NCI-H2171 (cell line): ENCODE results near the gene STK11.

Experiments used
- DNase-seq: peaks from one replicate; lab custom pipeline; 2025; lab: John Stamatoyannopoulos, UW

The STK11 gene

GRCh38 chr19:1262623-1263123 lies 57.1 kb downstream of the STK11 start:
- DNase-seq, result no peak

DNA sequence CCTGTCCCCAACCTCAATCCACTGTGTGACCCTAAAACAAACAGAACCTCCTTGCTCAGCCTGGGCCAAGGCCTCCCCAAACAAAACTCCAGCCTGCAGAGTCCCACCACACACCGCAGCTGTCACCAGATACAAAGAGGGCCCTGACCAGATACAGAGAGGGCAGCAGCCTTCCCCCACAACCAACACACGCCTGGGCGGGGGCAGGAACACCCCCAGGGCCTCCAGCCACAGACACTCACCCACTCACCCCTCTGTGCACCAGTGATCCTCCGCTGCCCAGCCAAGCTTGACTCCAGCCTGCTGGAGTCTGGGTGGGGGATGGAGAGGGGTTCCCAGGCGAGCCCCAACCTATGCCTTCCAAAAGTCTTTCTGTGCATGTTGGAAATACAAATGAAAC lies 57.6 kb downstream of the STK11 start:
- no peak for DNase-seq

DNA sequence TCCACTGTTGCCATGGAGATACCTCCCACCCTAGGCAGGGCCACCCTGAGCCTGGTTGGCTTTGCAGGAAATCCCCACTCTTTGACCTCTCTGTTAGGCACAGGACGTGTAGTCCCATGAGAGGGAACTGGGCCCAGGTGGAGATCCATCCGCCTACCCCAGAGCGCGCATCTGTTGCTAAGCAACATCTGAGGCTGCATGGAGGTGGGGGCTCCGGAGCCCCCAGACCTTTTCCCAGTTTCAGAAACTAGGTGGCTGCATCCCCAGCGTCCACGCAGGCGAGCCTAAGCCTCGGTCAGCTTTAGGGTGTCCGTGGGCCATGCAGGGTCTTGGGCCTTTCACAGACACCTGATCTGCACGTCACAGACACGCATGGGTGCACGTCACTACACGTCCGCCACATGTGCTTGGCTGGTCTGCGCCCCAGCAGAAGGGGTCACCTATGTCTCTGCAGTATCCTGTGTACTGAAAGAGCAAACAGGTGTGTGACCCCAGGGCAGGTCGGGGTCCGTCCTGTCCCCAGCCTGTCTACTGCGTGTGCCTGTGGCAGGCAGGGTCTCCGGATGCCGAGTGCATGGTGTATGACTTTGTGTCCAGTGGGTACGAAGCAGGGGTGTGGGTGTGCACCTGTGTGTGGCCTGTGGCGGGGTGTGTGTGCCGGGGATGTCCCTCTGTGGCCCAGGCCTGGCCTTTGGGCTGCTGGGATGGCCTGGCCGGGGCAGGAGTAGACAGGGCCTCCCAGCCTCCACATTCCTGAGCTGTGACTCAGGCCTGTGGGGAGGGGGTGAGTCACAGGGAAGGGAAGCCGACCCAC lies 59.4 kb downstream of the STK11 start:
- DNase-seq, result no peak

DNA sequence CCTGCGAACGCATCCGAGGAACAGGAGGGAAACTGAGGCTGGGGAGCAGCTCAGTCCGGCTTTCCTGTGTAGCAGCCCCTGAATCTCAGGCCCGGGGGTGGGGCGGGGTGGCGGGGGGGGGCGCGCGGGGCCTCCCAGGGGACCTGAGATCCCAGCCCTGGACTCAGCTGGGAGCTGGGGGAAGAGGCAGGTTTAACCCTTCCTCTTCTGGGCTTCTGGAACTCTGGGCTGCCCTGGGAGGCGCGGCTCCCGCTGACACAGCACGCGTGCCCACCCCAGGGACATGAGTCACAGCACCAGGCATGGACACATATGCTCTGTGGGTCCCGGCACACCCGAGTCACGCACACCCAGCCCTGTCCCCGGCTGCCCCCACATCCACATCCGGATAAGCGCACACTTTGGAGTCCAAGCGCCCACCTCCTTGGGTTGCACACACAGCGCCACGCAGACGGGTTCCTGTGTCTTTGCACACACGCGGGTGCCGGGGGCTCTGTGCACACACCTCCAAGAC lies 60.1 kb downstream of the STK11 start:
- no peak for DNase-seq

GRCh38 chr19:1266129-1266915 lies 60.7 kb downstream of the STK11 start:
- DNase-seq, result no peak

- DNase-seq, result no peak
Observed at GRCh38 chr19:1266916-1267476, 61.4 kb downstream of the STK11 start.

GRCh38 chr19:1267477-1268225 lies 62.1 kb downstream of the STK11 start:
- DNase-seq, result no peak

DNA sequence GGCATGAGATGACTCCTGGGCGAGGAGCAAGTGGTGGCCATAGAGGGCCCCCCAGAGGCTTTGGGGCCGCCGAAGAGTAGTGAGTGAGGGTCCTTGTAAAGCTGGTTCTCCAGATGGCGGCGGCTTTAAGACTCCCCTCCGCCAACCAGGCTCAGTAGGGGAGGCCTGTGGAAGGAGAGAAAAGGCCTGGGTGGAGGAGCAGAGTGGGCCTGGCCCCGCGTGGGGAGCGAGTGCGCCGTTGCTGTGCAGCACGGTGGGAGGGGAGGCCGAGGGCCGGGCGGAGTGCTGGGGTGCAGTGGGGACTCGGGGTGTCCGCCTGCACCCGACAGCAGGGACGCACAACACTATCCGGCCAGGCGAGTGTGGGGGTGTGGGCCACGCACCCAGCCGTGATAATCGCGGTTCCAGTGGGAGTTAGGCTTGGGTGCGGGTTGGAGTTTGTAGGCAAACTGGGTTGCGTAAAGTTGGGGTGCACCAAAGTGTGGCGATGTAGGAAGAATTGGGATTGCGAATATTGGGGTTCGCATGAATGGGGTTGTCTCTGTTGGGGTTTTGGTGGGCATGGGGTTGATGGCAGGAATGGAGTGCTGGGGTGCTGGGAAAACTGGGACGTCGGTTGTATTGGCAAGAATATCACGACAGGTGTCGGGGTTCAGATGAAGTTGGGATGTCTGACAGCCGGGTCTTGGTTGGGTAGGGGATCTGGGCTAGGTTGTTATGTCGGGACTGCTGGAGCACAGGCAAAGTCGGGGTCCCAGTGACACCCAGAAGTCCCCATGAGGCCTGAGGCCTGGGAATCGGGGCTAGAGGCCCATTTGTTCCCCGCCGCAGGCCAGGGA lies 62.9 kb downstream of the STK11 start:
- DNase-seq, result no peak

GRCh38 chr19:1269065-1269477 lies 63.5 kb downstream of the STK11 start, which contains the start of gene CIRBP:
Gene CIRBP (plus strand): TSS chr19:1269332. CDS start chr19:1270934, 1,602 bp downstream.
- peak; percentile 99 for DNase-seq

- DNase-seq, result peak; percentile 88
Observed at GRCh38 chr19:1269478-1270212, 64.1 kb downstream of the STK11 start.

DNA sequence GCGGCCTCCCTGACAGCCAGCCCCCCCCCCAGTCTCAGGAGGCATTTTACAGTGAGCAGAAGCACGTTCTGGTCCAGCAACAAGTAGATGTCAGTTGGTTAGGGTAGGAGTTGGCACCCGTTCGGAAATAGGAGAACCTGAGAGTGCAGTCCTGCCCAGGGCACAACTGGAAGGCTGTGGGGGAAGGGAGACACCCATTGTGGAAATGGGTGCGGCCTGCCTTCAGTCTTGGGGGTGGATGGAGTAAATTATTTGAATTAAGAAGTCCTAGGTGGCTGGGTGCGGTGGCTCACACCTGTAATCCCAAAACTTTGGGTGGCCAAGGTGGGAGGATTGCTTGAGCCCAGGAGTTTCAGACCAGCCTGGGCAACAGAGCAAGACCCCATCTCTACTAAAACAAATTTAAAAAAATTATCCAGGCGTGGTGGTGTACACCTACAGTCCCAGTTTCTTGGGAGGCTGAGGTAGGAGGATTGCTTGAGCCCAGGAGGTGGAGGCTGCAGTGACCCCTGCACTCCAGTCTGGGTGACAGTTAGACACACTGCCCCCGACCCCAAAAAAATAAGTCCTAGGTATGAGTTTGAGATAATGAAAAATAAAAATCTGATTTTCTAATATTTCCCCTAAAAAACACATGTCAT lies 64.8 kb downstream of the STK11 start:
- no peak for DNase-seq

- no peak for DNase-seq
Observed at GRCh38 chr19:1270854-1271527, 65.4 kb downstream of the STK11 start.

GRCh38 chr19:1271528-1272422 lies 66.2 kb downstream of the STK11 start:
- DNase-seq, result no peak

GRCh38 chr19:1272423-1273262 lies 67.1 kb downstream of the STK11 start:
- DNase-seq, result no peak

DNA sequence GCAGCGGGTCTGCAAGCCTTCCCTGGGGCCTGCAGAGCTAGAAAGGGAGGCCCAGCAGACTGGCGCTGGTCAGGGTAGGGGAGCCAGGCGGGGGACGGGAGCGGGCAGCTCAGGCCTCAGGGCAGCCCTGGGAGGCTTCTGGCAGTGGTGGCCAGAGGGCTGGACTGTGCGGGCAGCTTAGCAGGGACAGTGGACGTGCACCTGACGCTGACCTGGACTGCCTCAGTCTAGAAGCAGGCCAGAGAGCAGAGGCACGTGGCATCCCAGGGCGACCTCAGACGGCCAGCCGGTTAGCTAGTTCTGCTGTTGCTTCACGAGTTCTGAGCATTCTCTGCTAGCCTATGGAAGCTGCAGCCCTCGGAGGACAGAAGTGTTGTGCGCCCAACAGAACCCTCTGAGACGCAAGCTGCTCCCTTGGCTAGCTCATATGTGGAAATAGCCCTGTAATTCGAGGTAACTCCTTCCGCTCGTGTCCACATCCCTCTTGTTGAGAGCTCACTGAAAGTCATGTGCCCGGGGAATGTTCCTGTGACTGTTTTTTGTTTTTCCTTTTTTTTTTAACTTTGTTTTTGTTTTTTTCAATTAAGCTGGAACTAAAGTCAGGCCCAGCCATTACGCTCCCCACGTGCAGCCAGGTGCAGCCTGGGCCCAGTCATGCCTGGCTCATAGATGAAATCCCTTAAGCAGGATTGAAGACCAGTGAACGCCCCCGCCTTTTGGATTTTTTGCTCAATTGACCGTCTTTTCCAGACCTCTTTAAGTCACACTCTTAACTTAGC lies 67.9 kb downstream of the STK11 start:
- no peak for DNase-seq
